ENCODE results near the gene MAPK8IP3. TPM values are rescaled to one million over a fixed set of nuclear protein-coding genes. Genes with fewer than 3 reads are reported as not detected.

The MAPK8IP3 gene
- total RNA-seq, 2 donors from 2014 or later: 109 to 111 TPM

- Histone ChIP-seq H3K36me3 (peaks cover 25% of the 10 kb centered on the region), H3K9me3 (no peaks in the 10 kb centered on the region), H3K4me3 (no peak overlapping the region), H3K27ac (no peak overlapping the region), H3K4me1 (ENCODE audit: control insufficient read depth in 1 of 2, low read depth in 2 of 2) (peaks cover 0 to 2% of the 10 kb centered on the region in 2 donors), H3K27me3 (replicated peaks; ENCODE audit: insufficient read depth) (no peaks in the 10 kb centered on the region)
- no peak for ATAC-seq (ENCODE audit: insufficient number of reproducible peaks, low FRiP score, low read depth)
- no peak for DNase-seq (ENCODE audit: low spot score)
- no peak for TF ChIP-seq CTCF (IDR thresholded peaks at IDR 0.05)
These were observed 84.2 kb downstream of the MAPK8IP3 start for GRCh38 chr16:1790261-1790610.

- Histone ChIP-seq H3K4me1 (ENCODE audit: control insufficient read depth in 1 of 2, low read depth in 2 of 2) (no peaks in the 10 kb centered on the region), H3K36me3 (peaks cover 25% of the 10 kb centered on the region), H3K9me3 (no peaks in the 10 kb centered on the region), H3K27ac (no peak overlapping the region), H3K27me3 (replicated peaks; ENCODE audit: insufficient read depth) (no peaks in the 10 kb centered on the region), H3K4me3 (no peak overlapping the region)
- DNase-seq (ENCODE audit: low spot score) (no peak), ATAC-seq (ENCODE audit: insufficient number of reproducible peaks, low FRiP score, low read depth) (no peak)
- no peak for TF ChIP-seq CTCF (IDR thresholded peaks at IDR 0.05)
These were observed 84.7 kb downstream of the MAPK8IP3 start for GRCh38 chr16:1790611-1791255.

- no peak overlapping the region for H3K27ac ChIP-seq
- H3K36me3 ChIP-seq: peaks cover 25% of the 10 kb centered on the region
- TF ChIP-seq CTCF (IDR thresholded peaks at IDR 0.05): no peak
- H3K9me3 ChIP-seq: no peaks in the 10 kb centered on the region
- no peaks in the 10 kb centered on the region for H3K4me1 ChIP-seq (ENCODE audit: control insufficient read depth in 1 of 2, low read depth in 2 of 2)
- H3K27me3 ChIP-seq (replicated peaks; ENCODE audit: insufficient read depth): no peaks in the 10 kb centered on the region
- DNase-seq (ENCODE audit: low spot score) (no peak), ATAC-seq (ENCODE audit: insufficient number of reproducible peaks, low FRiP score, low read depth) (no peak)
- no peak overlapping the region for H3K4me3 ChIP-seq
These were observed 85.4 kb downstream of the MAPK8IP3 start for GRCh38 chr16:1791256-1791942.

GRCh38 chr16:1791943-1792812, 86.2 kb downstream of the MAPK8IP3 start:
- H3K4me3 ChIP-seq: no peak overlapping the region
- H3K36me3 ChIP-seq: peaks cover 19% of the 10 kb centered on the region
- H3K27me3 ChIP-seq (replicated peaks; ENCODE audit: insufficient read depth): no peaks in the 10 kb centered on the region
- no peak for TF ChIP-seq CTCF (IDR thresholded peaks at IDR 0.05)
- DNase-seq (ENCODE audit: low spot score) (no peak), ATAC-seq (ENCODE audit: insufficient number of reproducible peaks, low FRiP score, low read depth) (no peak)
- H3K27ac ChIP-seq: no peak overlapping the region
- no peaks in the 10 kb centered on the region for H3K4me1 ChIP-seq (ENCODE audit: control insufficient read depth in 1 of 2, low read depth in 2 of 2)
- H3K9me3 ChIP-seq: no peaks in the 10 kb centered on the region
